GM23338 (cell line): Measurements from ENCODE around the gene RIC8B. TPM values are rescaled to one million over a fixed set of nuclear protein-coding genes. Genes with fewer than 3 reads are reported as not detected.

Experiments
- ATAC-seq: fragments of 200-7000 bp; cut with Tn5 transposase; 3 replicates; pipeline ENCODE4 v1.9.1; 2020
- DNase-seq: peaks from one replicate; pipeline ENCODE4 v3.0.0-alpha.2; 2015; ENCODE audit warnings: low spot score
- H2AFZ ChIP-seq: fragments of 200-600 bp; sonication (generic); 2 replicates; pipeline ENCODE4 v1.8.0; 2016; ENCODE audit warnings: antibody characterized with exemption, mild to moderate bottlenecking, moderate library complexity
- H3F3A ChIP-seq: fragments of 200-600 bp; sonication (generic); replicated peaks from 2 replicates; pipeline ENCODE4 v1.8.0; 2017; ENCODE audit warnings: antibody characterized with exemption, mixed run types, low read depth
- H3K27ac ChIP-seq: fragments of 200-600 bp; sonication (generic); 2 replicates; pipeline ENCODE4 v1.6.1; 2016; ENCODE audit warnings: low read depth
- H3K27me3 ChIP-seq: fragments of 200-600 bp; sonication (generic); 2 replicates; pipeline ENCODE4 v1.8.0; 2016; ENCODE audit warnings: mild to moderate bottlenecking, mixed run types, moderate library complexity; ENCODE audit not compliant: insufficient read depth
- H3K36me3 ChIP-seq: fragments of 200-600 bp; sonication (generic); 2 replicates; pipeline ENCODE4 v1.8.0; 2016; ENCODE audit warnings: mild to moderate bottlenecking; ENCODE audit not compliant: insufficient read depth
- H3K4me1 ChIP-seq: fragments of 200-600 bp; sonication (generic); 2 replicates; pipeline ENCODE4 v1.8.0; 2016; ENCODE audit warnings: mild to moderate bottlenecking, moderate library complexity; ENCODE audit not compliant: insufficient read depth
- H3K4me2 ChIP-seq: fragments of 200-600 bp; sonication (generic); 2 replicates; pipeline ENCODE4 v1.7.1; 2017; ENCODE audit warnings: mixed run types
- H3K4me3 ChIP-seq: fragments of 200-600 bp; sonication (generic); 2 replicates; pipeline ENCODE4 v1.6.1; 2016; ENCODE audit warnings: mixed run types
- H3K79me2 ChIP-seq: fragments of 200-600 bp; sonication (generic); replicated peaks from 2 replicates; pipeline ENCODE4 v1.8.0; 2017; ENCODE audit warnings: mild to moderate bottlenecking; ENCODE audit not compliant: insufficient read depth
- H3K9me2 ChIP-seq: fragments of 200-600 bp; sonication (generic); 2 replicates; pipeline ENCODE4 v1.8.0; 2017; ENCODE audit not compliant: insufficient read depth
- H4K20me1 ChIP-seq: fragments of 200-600 bp; sonication (generic); replicated peaks from 2 replicates; pipeline ENCODE4 v1.8.0; 2017; ENCODE audit warnings: mild to moderate bottlenecking; ENCODE audit not compliant: insufficient read depth
- H3K27ac Mint-ChIP-seq: 2 replicates; pipeline ENCODE4 v1.8.0; 2020; ENCODE audit warnings: inconsistent platforms, mild to moderate bottlenecking, moderate library complexity, mixed read lengths
- H3K27me3 Mint-ChIP-seq: 3 replicates; pipeline ENCODE4 v1.8.0; 2022; ENCODE audit warnings: low read depth, mild to moderate bottlenecking, moderate library complexity, mixed read lengths, inconsistent platforms; ENCODE audit not compliant: insufficient read depth, poor library complexity
- H3K36me3 Mint-ChIP-seq: 3 replicates; pipeline ENCODE4 v1.8.0; 2021; ENCODE audit warnings: low read depth, mild to moderate bottlenecking, inconsistent platforms, moderate library complexity, mixed read lengths
- H3K4me1 Mint-ChIP-seq: 3 replicates; pipeline ENCODE4 v1.8.0; 2020; ENCODE audit warnings: mild to moderate bottlenecking, inconsistent platforms, mixed read lengths
- H3K4me3 Mint-ChIP-seq: 3 replicates; pipeline ENCODE4 v1.8.0; 2021; ENCODE audit warnings: moderate library complexity, mild to moderate bottlenecking, inconsistent platforms, mixed read lengths
- H3K9me3 Mint-ChIP-seq: 3 replicates; pipeline ENCODE4 v1.8.0; 2020; ENCODE audit warnings: moderate library complexity, mild to moderate bottlenecking, inconsistent platforms, mixed read lengths
- CREB1 ChIP-seq: fragments of 250-450 bp; sonication (Bioruptor Pico); IDR thresholded peaks from 2 replicates; pipeline ENCODE4 v1.5.0; 2020; ENCODE audit warnings: low read depth, mild to moderate bottlenecking, moderate library complexity
- EZH2 ChIP-seq: fragments of 200-600 bp; sonication (generic); IDR thresholded peaks from one replicate; pipeline ENCODE4 v1.8.0; 2017; ENCODE audit warnings: antibody characterized with exemption, mild to moderate bottlenecking, low read depth; ENCODE audit not compliant: unreplicated experiment
- EZH2phosphoT487 ChIP-seq: fragments of 200-600 bp; sonication (generic); IDR thresholded peaks from one replicate; pipeline ENCODE4 v1.8.1; 2018; ENCODE audit warnings: antibody characterized with exemption; ENCODE audit not compliant: unreplicated experiment
- JUNB ChIP-seq: IDR thresholded peaks from one replicate; pipeline ENCODE4 v1.6.1; 2016; ENCODE audit warnings: antibody characterized with exemption; ENCODE audit not compliant: unreplicated experiment
- NANOG ChIP-seq: IDR thresholded peaks from 2 replicates; pipeline ENCODE4 v1.6.1; 2016; ENCODE audit warnings: antibody characterized with exemption, borderline replicate concordance
- POLR2AphosphoS5 ChIP-seq: IDR thresholded peaks from 2 replicates; pipeline ENCODE4 v1.6.1; 2016; ENCODE audit warnings: antibody characterized with exemption, low read depth
- STAT1 ChIP-seq: IDR thresholded peaks from one replicate; pipeline ENCODE4 v1.6.1; 2016; ENCODE audit warnings: antibody characterized with exemption; ENCODE audit not compliant: unreplicated experiment
- ZNF114 ChIP-seq: fragments of 250-450 bp; sonication (Bioruptor Pico); IDR thresholded peaks from 2 replicates; pipeline ENCODE4 v1.5.0; 2020; ENCODE audit warnings: mild to moderate bottlenecking, moderate library complexity
- ZNF331 ChIP-seq: fragments of 250-450 bp; sonication (Bioruptor Pico); IDR thresholded peaks from 2 replicates; pipeline ENCODE4 v1.5.0; 2020; ENCODE audit warnings: low read depth, mild to moderate bottlenecking, moderate library complexity
- polyA plus RNA-seq: library from polyadenylated mRNA; unstranded; fragments of >200 nt; fragmentation: Nextera tagmentation; extraction: Ambion mirVana; gene quantifications from 2 replicates; pipeline ENCODE4 v1.2.1, GENCODE V29; 2016
- total RNA-seq: library from RNA; depleted of rRNA; stranded (reverse); fragments of >200 nt; shearing (Covaris generic); gene quantifications from 2 replicates; pipeline ENCODE4 v1.2.3, GENCODE V29; 2014
- TF ChIP-seq, protein P1 (sequence below): fragments of 250-450 bp; sonication (Bioruptor Pico); IDR thresholded peaks from 2 replicates; pipeline ENCODE4 v1.5.0; 2020; ENCODE audit warnings: mild to moderate bottlenecking, moderate library complexity
- TF ChIP-seq, protein P2 (sequence below): IDR thresholded peaks from 2 replicates; pipeline ENCODE4 v1.6.1; 2016; ENCODE audit warnings: antibody characterized with exemption
- TF ChIP-seq, protein P3 (sequence below), 2 experiments: fragments of 200-600 bp in 1 of 2; sonication (generic) in 1 of 2; conservative IDR thresholded peaks; 2 replicates each; pipeline versions ENCODE4 v1.5.1 to v1.6.1; 2016 to 2017; ENCODE audit warnings: antibody characterized with exemption in 2 of 2, low read depth in 2 of 2, mild to moderate bottlenecking in 2 of 2, moderate library complexity in 1 of 2

The RIC8B gene
- total and polyA plus RNA-seq, 2 experiments from 2014 or later, result 12.3 to 25.5 TPM

DNA sequence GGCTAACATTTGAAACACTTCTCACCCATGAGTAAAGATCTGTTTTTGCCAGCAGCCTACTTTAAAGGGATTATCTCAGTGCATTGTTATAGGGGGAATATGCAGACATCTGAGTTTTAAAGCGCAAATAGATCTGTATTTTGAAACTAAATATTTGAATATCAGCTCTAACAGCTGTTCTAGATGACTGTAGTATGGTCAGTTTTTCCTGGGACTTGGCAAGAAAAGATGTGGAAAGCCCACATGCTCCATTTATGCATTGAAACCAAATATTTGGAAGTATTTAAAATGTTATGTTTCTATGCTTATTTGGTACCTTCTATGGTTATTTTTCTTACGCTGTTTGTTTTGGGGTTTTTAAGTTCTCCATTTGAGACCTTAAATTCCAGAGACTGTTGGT, 41.7 kb downstream of the RIC8B start:
- H3K27me3 Mint-ChIP-seq, result no peaks in the 10 kb centered on the region
- Histone ChIP-seq H3K36me3 (0 out of 2 replicates have a peak, but pooled peaks cover 4% of the 10 kb centered on the region), H4K20me1 (no peaks in the 10 kb centered on the region; the same call in 1 of the 2 replicates), H3K79me2 (peaks cover 6% of the 10 kb centered on the region; the same call in 1 of the 2 replicates), H3F3A (no peaks in the 10 kb centered on the region), H3K9me2 (no peaks in the 10 kb centered on the region), H2AFZ (no peak overlapping the region), H3K4me2 (peak overlapping the region; percentile 5), H3K27me3 (no peaks in the 10 kb centered on the region), H3K4me1 (peaks cover 36% of the 10 kb centered on the region), H3K27ac (peak overlapping the region; percentile 13; the same call in 1 of the 2 replicates), H3K4me3 (no peak overlapping the region)
- H3K4me3 Mint-ChIP-seq, result peak overlapping the region; percentile 20; the same call in 1 of the 3 replicates
- H3K36me3 Mint-ChIP-seq, result peaks cover 26% of the 10 kb centered on the region
- no peak for ATAC-seq
- no peak for DNase-seq
- peaks cover 27% of the 10 kb centered on the region for H3K4me1 Mint-ChIP-seq
- TF ChIP-seq, protein P1, sequence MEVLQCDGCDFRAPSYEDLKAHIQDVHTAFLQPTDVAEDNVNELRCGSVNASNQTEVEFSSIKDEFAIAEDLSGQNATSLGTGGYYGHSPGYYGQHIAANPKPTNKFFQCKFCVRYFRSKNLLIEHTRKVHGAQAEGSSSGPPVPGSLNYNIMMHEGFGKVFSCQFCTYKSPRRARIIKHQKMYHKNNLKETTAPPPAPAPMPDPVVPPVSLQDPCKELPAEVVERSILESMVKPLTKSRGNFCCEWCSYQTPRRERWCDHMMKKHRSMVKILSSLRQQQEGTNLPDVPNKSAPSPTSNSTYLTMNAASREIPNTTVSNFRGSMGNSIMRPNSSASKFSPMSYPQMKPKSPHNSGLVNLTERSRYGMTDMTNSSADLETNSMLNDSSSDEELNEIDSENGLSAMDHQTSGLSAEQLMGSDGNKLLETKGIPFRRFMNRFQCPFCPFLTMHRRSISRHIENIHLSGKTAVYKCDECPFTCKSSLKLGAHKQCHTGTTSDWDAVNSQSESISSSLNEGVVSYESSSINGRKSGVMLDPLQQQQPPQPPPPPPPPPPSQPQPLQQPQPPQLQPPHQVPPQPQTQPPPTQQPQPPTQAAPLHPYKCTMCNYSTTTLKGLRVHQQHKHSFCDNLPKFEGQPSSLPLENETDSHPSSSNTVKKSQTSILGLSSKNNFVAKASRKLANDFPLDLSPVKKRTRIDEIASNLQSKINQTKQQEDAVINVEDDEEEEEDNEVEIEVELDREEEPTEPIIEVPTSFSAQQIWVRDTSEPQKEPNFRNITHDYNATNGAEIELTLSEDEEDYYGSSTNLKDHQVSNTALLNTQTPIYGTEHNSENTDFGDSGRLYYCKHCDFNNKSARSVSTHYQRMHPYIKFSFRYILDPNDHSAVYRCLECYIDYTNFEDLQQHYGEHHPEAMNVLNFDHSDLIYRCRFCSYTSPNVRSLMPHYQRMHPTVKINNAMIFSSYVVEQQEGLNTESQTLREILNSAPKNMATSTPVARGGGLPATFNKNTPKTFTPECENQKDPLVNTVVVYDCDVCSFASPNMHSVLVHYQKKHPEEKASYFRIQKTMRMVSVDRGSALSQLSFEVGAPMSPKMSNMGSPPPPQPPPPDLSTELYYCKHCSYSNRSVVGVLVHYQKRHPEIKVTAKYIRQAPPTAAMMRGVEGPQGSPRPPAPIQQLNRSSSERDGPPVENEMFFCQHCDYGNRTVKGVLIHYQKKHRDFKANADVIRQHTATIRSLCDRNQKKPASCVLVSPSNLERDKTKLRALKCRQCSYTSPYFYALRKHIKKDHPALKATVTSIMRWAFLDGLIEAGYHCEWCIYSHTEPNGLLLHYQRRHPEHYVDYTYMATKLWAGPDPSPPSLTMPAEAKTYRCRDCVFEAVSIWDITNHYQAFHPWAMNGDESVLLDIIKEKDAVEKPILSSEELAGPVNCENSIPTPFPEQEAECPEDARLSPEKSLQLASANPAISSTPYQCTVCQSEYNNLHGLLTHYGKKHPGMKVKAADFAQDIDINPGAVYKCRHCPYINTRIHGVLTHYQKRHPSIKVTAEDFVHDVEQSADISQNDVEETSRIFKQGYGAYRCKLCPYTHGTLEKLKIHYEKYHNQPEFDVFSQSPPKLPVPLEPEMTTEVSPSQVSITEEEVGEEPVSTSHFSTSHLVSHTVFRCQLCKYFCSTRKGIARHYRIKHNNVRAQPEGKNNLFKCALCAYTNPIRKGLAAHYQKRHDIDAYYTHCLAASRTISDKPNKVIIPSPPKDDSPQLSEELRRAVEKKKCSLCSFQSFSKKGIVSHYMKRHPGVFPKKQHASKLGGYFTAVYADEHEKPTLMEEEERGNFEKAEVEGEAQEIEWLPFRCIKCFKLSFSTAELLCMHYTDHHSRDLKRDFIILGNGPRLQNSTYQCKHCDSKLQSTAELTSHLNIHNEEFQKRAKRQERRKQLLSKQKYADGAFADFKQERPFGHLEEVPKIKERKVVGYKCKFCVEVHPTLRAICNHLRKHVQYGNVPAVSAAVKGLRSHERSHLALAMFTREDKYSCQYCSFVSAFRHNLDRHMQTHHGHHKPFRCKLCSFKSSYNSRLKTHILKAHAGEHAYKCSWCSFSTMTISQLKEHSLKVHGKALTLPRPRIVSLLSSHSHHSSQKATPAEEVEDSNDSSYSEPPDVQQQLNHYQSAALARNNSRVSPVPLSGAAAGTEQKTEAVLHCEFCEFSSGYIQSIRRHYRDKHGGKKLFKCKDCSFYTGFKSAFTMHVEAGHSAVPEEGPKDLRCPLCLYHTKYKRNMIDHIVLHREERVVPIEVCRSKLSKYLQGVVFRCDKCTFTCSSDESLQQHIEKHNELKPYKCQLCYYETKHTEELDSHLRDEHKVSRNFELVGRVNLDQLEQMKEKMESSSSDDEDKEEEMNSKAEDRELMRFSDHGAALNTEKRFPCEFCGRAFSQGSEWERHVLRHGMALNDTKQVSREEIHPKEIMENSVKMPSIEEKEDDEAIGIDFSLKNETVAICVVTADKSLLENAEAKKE (CRISPR knock-in tag), result no peak
- TF ChIP-seq NANOG (no peak), ZNF331 (CRISPR knock-in tag) (no peak), EZH2 (no peak)
- H3K27ac Mint-ChIP-seq, result no peak overlapping the region
- H3K9me3 Mint-ChIP-seq, result no peaks in the 10 kb centered on the region

DNA sequence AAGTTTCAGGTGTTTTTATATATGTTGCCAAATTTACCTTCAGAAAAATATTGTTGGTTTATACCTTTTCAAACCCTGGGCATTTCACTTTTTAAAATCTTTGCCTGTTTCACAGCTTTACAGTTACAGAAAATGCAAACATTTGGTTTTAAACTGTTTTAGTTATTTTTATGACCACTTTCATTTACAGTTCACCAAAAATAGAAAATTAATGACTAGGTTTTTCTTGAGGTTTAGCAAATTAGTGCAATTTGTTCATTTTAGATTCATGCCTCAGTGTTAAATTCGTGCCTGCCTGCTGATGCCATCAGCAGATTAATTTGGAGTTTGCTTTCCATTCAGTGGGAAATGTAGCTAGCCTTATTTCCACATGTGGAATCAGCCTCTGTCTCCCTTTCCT, 45.5 kb downstream of the RIC8B start:
- DNase-seq (no peak), ATAC-seq (no peak)
- Histone ChIP-seq H3K27me3 (no peaks in the 10 kb centered on the region), H3K4me3 (no peak overlapping the region), H3K9me2 (no peaks in the 10 kb centered on the region), H3K36me3 (peaks cover 6% of the 10 kb centered on the region; the same call in 1 of the 2 replicates), H2AFZ (no peak overlapping the region), H4K20me1 (no peaks in the 10 kb centered on the region; the same call in 1 of the 2 replicates), H3F3A (no peaks in the 10 kb centered on the region), H3K79me2 (peaks cover 3% of the 10 kb centered on the region; the same call in 1 of the 2 replicates), H3K27ac (no peak overlapping the region), H3K4me1 (peaks cover 22% of the 10 kb centered on the region), H3K4me2 (no peak overlapping the region)
- Mint-ChIP-seq H3K27me3 (no peaks in the 10 kb centered on the region), H3K36me3 (peaks cover 40% of the 10 kb centered on the region), H3K27ac (no peak overlapping the region), H3K9me3 (no peaks in the 10 kb centered on the region), H3K4me1 (peaks cover 15% of the 10 kb centered on the region), H3K4me3 (no peak overlapping the region)
- TF ChIP-seq, protein P2, sequence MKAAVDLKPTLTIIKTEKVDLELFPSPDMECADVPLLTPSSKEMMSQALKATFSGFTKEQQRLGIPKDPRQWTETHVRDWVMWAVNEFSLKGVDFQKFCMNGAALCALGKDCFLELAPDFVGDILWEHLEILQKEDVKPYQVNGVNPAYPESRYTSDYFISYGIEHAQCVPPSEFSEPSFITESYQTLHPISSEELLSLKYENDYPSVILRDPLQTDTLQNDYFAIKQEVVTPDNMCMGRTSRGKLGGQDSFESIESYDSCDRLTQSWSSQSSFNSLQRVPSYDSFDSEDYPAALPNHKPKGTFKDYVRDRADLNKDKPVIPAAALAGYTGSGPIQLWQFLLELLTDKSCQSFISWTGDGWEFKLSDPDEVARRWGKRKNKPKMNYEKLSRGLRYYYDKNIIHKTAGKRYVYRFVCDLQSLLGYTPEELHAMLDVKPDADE, result no peak
- TF ChIP-seq, protein P3, sequence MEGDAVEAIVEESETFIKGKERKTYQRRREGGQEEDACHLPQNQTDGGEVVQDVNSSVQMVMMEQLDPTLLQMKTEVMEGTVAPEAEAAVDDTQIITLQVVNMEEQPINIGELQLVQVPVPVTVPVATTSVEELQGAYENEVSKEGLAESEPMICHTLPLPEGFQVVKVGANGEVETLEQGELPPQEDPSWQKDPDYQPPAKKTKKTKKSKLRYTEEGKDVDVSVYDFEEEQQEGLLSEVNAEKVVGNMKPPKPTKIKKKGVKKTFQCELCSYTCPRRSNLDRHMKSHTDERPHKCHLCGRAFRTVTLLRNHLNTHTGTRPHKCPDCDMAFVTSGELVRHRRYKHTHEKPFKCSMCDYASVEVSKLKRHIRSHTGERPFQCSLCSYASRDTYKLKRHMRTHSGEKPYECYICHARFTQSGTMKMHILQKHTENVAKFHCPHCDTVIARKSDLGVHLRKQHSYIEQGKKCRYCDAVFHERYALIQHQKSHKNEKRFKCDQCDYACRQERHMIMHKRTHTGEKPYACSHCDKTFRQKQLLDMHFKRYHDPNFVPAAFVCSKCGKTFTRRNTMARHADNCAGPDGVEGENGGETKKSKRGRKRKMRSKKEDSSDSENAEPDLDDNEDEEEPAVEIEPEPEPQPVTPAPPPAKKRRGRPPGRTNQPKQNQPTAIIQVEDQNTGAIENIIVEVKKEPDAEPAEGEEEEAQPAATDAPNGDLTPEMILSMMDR (conservative IDR thresholded peaks at IDR 0.05; ENCODE audit: low read depth in 2 of 2), result no peak
- TF ChIP-seq ZNF331 (CRISPR knock-in tag), result no peak
- no peak for TF ChIP-seq STAT1
- TF ChIP-seq EZH2, result no peak
- TF ChIP-seq EZH2phosphoT487, result no peak
- no peak for TF ChIP-seq ZNF114 (CRISPR knock-in tag)
- TF ChIP-seq CREB1, result no peak
- TF ChIP-seq NANOG, result no peak
- no peak for TF ChIP-seq JUNB
- TF ChIP-seq POLR2AphosphoS5, result no peak
